Kidney glomerular epithelial cell (primary cell): ENCODE data around the gene RAB13.
"Not testable (repeated sequence)": the region's sequence is repeated elsewhere in the genome, so short reads cannot be mapped to it uniquely, and the experiment has no call there.

Experiments
- DNase-seq: peaks from one replicate; lab custom pipeline; 2025; lab: John Stamatoyannopoulos, UW

Gene RAB13

DNA sequence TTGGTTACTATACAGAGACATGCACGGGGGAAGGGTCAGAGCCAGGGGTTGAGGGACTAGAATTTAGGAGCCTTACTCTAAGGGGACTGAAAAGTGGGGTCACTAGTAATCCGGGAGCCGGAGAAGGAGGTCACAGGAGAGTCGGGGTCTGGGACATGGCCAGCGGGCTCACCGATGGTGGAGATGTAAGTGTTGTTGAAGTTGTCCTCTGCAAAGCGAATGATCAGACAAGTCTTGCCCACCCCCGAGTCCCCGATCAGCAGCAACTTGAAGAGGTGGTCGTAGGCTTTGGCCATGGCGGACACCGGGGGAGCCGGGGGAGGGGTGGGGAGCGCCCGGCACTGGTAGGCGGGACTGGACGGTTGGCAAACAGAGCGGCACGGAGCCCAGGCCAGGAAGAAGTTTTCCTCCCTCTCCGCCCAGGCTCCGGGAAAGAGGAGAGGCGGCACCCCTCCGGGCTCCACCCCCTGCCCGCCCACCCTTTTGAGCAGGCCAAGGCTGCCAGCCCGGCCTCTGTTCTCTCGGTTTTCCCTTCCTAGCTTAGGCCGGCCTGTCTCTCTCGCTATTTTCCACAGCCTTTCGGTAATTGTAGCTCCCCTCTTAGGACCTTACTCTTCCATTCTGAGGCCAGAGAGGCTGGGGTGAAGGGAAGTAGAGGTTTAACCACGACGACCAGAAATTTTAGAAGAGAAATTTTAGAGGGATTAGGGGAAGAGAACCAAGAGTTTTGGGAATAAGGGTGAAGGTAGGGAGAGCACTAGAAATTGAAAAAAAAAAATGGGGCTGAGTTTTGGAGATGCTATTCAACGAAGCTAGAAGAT, at the start of gene RAB13:
Gene RAB13, minus strand, starts transcription at position 399 of the 821 bp plus-strand sequence. Its CDS starts 103 bp downstream, at position 296.
- DNase-seq, result peak; percentile 93

- not testable (repeated sequence) for DNase-seq
These were observed 47.6 kb upstream of the RAB13 start for GRCh38 chr1:154033697-154034096.

DNA sequence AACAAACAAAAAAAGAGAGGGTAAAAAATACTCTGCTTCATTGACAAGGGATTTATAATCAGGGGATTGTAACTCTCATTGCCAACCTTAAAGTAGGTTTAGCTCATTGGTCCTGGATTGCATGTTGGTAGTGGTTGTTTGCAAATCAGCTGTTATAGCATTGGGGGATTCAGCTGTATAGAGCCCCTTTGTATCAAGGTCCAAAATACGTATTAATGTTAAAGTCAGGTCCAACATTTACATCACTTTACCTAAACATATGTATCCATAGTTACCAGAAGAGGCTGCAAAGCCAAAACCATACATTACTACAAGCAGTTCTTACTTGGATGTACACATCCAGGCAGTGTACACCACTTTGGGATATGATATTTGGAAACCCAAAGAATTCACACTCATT, 33.8 kb upstream of the RAB13 start:
- DNase-seq, result no peak

DNA sequence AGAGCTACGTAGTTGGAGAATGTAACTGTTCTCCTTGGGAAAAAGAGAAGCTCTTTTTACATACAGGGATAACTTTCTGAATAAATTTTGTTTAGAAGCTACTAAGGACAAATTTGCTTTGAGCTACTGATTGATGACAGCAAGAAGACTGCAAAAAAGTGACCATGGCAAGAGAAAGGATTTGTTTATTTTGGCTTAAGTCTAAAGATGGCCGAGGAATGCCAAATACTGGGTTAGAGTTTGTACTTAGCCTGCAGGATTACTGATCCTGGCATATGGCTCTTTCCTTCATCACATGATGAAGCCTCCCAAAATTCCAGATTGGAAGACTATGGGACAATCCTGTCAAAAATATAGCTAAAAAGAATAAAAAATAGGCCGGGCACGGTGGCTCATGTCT, 33.1 kb upstream of the RAB13 start:
- DNase-seq, result no peak

DNA sequence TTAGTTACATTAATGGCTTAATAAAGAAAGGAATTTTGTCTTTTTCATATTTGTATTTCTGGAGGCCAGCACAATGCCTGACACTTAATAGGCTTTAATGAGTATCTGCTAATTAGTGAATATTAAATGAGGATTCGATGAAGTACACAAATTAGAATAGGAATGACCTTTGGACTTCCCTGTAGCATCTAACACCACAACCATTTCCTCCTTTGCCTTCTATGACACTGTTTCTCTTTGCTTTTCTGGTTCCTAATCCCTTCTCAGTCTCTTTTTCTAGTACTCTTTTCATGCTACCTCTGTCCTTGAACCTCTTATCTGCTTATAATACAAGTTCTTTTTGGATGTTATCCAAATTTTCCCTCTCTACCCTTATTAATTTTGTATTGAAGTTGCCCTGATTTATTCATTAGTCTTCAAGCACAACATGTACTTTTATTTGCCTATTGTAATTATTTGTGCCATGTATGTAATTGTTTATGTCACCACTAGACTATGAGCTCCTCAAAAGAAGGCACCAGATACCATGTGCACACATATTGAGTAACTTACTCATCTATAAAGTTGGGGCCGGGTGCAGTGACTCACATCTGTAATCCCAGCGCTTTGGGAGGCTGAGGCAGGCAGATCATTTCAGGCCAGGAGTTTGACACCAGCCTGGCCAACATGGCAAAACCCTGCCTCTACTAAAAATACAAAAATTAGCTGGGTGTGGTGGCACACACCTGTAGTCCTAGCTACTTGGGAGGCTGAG, 28.2 kb upstream of the RAB13 start:
- DNase-seq, result no peak

DNA sequence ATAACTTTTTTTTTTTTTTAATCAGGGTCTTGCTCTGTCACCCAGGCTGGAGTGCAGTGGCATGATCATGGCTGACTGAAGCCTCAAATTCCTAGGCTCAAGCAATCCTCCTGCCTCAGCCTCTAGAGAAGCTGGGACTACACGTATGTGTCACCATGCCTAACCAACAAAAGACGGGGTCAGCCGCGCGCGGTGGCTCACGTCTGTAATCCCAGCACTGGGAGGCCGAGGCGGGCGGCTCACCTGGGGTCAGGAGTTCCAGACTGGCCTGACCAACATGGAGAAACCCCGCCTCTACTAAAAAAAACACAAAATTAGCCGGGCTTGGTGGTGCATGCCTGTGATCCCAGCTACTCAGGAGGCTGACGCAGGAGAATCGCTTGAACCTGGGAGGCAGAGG, 26.4 kb upstream of the RAB13 start:
- DNase-seq, result not testable (repeated sequence)

- DNase-seq, result no peak
These were observed 26.0 kb upstream of the RAB13 start for GRCh38 chr1:154012129-154012528.

- DNase-seq, result no peak
These were observed 20.0 kb upstream of the RAB13 start for GRCh38 chr1:154006136-154006535.

DNA sequence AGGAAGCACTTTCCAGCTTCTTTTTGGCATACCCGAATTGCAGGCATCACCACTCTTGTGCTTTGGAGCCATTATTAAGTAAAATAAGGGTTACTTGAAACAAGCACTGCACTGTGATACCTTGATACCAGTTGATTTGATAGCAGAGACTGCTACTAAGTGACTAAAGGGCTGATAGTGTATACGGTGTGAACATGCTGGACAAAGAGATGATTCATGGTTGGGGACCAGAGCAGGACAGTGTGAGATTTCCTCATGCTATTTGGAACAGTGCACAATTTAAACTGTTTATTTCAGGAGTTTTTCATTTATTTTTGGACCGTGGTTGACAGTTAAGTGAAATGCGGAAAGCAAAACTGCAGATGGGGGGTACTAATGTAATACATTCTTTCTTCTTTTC, 14.3 kb upstream of the RAB13 start:
- DNase-seq, result no peak

- DNase-seq, result not testable (repeated sequence)
These were observed 10.7 kb upstream of the RAB13 start for GRCh38 chr1:153996882-153997281.

GRCh38 chr1:153995640-153996039, 9.5 kb upstream of the RAB13 start:
- no peak for DNase-seq

DNA sequence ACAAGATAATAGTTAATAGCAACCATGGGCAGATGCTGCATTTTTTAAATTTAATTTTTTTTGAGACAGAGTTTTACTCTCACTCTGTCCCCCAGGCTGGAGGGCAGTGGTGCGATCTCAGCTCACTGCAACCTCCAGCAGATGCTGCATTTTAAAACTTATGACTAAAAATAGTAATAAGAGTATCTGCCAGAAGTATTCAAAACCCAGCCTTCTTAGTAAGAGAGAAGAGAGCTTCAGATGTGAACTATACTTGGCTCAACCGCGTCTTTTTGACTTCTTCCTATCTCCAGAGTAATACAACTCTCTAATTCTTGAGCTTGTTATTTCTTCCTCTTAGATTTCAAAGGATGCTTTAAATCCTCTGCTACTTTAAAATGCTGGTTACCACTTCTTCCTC, 9.1 kb upstream of the RAB13 start:
- DNase-seq, result no peak

DNA sequence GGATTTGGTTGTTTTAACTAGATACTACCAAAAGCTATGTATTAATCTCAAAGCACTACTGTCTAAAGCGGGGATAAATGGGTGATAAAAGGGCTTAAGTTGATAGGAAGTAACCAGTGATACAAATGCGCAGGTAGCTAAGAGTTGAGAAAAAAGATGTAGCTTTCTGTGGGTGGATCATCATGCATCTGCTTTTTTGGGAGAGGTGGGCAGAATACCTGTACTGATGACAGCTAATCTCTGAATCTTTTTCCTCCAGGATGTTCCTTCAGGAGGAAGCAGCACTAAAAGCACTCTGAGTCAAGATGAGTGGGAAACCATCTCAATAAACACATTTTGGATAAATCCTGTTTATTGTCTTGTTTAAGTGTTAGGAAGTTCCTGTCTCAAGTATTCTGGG, 5.7 kb upstream of the RAB13 start:
- no peak for DNase-seq

DNA sequence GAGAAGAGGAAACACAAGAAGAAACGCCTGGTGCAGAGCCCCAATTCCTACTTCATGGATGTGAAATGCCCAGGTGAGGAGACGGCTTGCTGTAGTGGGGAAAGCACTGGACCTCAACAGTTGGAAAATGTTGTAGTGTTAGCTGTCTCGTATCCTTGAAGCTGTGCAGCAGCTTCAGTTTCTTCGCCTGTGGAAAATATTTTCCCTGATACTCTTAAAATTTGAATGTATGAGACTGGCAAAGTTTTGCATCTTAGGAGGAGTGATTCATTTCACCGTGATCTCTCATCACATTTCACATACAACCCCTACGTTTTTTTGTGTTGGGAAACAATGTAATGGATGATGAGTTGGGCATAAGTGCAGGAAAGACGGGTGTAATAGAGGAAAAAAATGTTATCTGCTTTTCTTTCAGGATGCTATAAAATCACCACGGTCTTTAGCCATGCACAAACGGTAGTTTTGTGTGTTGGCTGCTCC, 5.1 kb upstream of the RAB13 start:
- no peak for DNase-seq

DNA sequence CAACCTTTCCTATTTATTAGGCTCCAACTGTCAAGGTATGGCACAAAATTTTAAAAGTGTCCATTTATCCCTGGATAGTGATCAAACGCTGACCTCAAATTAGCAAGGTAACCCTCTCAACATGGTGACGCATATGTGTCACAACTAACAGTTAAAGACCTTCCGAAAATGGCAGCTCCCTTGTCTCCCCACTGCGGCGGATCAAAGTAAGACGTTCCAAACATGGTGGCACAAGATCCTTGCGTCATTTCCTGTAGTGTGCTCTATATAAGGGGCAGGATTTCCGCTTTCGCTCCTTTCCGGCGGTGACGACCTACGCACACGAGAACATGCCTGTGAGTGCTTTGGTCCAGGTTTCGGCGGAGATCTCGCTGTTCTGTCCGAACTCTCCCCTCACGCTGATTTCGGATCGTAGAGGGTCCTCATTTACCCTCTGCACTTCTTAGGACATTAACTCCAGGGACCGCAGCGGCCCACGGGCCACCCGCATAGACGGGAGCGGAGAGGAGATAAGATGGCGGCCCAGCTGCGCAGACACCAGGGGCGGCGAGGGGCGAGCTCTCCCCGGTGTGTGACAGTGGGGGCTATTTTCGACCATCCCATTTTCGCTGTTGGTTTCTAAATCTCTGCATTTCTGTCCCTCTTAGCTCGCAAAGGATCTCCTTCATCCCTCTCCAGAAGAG, 4.5 kb upstream of the RAB13 start, which contains the start of gene RPS27:
Gene RPS27, plus strand, starts transcription at position 295 of the 683 bp plus-strand sequence. Its CDS starts 35 bp downstream, at position 330.
- DNase-seq, result peak; percentile 96

GRCh38 chr1:153987621-153988020, 1.5 kb upstream of the RAB13 start:
- no peak for DNase-seq

DNA sequence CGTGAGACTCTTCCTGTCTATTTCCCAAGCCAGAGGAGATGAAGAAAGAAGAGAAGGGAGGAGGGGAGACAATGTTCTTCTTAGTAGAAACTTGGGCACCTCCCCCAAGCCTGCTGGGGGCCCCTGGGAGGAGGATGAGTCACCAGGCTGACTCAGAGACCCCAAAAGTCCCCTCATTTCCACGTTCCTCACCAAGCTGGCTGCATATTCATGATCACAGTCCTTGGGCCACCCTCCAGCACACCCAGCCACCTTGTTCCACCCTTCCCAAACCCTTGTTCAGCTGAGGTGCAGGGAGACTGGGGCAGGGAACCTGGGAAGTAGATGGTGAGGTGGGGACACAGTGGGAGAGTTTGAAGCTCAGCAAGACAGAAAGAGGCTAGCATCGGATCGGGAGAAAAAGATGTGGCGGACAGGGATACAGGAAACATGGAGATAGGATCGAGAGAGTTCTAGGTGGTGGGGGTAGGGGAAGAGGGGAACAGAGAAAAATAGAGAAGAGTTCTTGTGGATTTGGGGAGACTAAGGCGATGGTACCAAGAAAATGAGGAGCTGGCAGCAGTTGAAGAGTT, 712 bp downstream of the RAB13 start:
- peak; percentile 56 for DNase-seq

DNA sequence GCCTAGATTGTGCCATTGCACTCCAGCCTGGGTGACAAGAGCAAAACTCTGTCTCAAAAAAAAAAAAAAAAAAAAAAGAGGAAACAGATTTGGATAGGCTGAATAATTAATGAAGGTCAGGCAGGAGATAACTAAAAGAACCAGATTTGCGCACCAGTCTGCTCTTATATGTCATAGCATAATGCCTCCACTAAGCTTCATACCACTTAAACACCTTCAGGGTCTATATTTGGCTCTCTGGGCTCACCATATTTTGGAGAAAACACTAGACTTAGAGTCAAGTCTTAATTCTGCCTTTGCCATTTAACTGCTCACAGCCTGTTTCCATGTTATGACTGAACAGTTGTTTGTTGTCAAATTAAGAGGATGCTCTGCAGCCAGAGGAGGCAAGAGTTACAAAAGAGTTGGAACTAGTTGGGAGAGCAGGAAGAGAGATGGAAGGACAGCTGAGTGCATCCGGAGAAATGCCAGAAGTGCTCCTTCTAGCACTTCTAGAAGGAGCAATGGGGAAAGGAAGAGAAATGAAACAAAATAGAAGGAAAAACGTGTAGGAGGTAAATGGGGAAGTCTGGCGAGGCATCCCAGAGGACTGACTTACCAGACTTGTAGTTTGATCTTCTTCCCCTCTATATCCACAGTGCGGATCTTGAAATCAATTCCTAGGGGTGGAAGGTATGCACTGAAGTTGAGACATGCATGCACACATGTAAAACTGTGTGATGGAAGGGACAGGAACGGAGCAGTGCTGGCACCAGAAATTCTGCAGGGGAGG, 1.8 kb downstream of the RAB13 start:
- no peak for DNase-seq

GRCh38 chr1:153981735-153982134, 4.4 kb downstream of the RAB13 start:
- not testable (repeated sequence) for DNase-seq

DNA sequence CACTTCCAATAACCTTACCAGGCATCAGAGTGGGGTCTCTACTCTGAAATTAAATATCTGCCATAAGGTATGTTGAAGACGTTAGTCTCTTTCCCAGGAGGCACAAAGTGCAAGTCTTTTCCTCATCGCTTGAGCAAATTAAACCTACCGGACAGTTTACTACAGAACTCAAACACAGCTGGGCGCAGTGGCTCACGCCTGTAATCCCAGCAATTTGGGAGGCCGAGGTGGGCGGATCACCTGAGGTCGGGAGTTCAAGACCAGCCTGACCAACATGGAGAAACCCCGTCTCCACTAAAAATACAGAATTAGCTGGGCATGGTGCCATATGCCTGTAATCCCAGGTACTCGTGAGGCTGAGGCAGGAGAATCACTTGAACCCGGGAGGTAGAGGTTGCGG, 7.0 kb downstream of the RAB13 start:
- not testable (repeated sequence) for DNase-seq

DNA sequence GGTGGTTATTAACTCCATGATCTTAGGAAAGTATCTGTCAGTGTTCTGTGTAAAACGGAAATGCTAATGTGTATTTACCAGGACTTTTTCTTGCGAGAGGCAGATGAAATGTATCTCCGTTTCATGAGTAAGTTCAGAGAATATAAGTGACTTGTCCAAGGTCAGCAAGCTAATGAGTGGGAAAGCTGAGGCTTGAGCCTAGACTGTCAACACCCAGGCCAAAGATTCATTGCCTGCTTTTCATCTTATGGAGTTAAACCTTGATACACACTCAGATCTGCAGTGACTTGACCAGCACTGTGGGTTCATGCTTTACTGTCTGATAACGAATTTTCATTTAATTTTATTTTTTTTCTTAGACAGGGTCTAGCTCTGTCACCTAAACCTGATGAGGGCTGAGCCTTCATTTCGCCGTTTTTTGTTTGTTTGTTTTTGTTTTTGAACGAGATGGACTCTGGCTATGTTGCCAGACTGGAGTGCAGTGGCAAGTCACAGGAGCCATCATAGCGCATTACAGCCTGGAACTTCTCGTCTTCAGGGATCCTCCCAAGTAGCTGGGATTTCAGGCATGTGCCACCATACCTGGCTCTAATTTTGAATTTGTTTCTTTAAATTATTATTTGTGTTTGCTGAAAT, 7.7 kb downstream of the RAB13 start:
- DNase-seq, result no peak
